ENCODE data around the gene BCL3. TPM values are rescaled to one million over a fixed set of nuclear protein-coding genes. Genes with fewer than 3 reads are reported as not detected.

The BCL3 gene
- total RNA-seq, 1 experiment from 2014 or later: 2.2 TPM

- no peak overlapping the region for H2AFZ ChIP-seq (ENCODE audit: low read length)
- no peaks in the 10 kb centered on the region for H3K79me1 ChIP-seq (ENCODE audit: insufficient read depth, low read depth, low read length, poor library complexity, severe bottlenecking)
- no peak overlapping the region for H3K18ac ChIP-seq (ENCODE audit: insufficient read length, low read depth, low read length)
- no peak overlapping the region for H2BK15ac ChIP-seq (ENCODE audit: low read depth, low read length)
- no peak overlapping the region for H3K9ac ChIP-seq (ENCODE audit: extremely low read depth, insufficient read length, low read length)
- no peak overlapping the region for H3K14ac ChIP-seq (ENCODE audit: insufficient read depth, low read length)
- Mint-ChIP-seq H3K36me3 (ENCODE audit: insufficient read depth in 1 of 3, low read depth in 3 of 3) (no peaks in the 10 kb centered on the region), H3K27ac (no peak overlapping the region), H3K4me3 (no peak overlapping the region), H3K4me1 (no peaks in the 10 kb centered on the region), H3K9me3 (peaks cover 0 to 3% of the 10 kb centered on the region in 2 experiments; a peak in 1 of 5 replicates), H3K27me3 (ENCODE audit: low read depth) (peaks cover 20% of the 10 kb centered on the region)
- WGBS (ENCODE audit: extremely low coverage, insufficient read length, low lambda C conversion rate): no CpG with 5 or more reads among the region's 5 CpGs
- H4K20me1 ChIP-seq (ENCODE audit: control insufficient read depth, insufficient read depth, insufficient read length): no peaks in the 10 kb centered on the region
- no peak overlapping the region for H4K5ac ChIP-seq (ENCODE audit: insufficient read length, low read depth, low read length)
- TF ChIP-seq CTCF (conservative IDR thresholded peaks at IDR 0.05): no peak
- H3K27me3 ChIP-seq (ENCODE audit: insufficient read depth, low read length): no peaks in the 10 kb centered on the region
- no peak overlapping the region for H2BK12ac ChIP-seq (ENCODE audit: insufficient read length, low read depth, low read length)
- no peak overlapping the region for H3K27ac ChIP-seq (ENCODE audit: insufficient read length, low read depth, low read length)
- DNase-seq: no peak
- H3K79me2 ChIP-seq (ENCODE audit: insufficient read depth, low read length): no peaks in the 10 kb centered on the region
- H3K23me2 ChIP-seq (ENCODE audit: insufficient read length, low read depth, low read length, poor library complexity, severe bottlenecking): no peaks in the 10 kb centered on the region
- no peak overlapping the region for H3K4me2 ChIP-seq (ENCODE audit: insufficient read depth, insufficient read length, low read length)
- no peak overlapping the region for H2BK5ac ChIP-seq (ENCODE audit: insufficient read length, low read length)
- no peak overlapping the region for H3K23ac ChIP-seq (ENCODE audit: insufficient read length, low read depth, low read length)
- H3K4ac ChIP-seq (ENCODE audit: low read depth, low read length): no peak overlapping the region
- H3T11ph ChIP-seq (ENCODE audit: low read length): no peak overlapping the region
- H2BK20ac ChIP-seq (ENCODE audit: low read depth, low read length, poor library complexity, severe bottlenecking): no peak overlapping the region
- no peak overlapping the region for H2BK120ac ChIP-seq (ENCODE audit: low read depth, low read length, poor library complexity, severe bottlenecking)
- H2AK5ac ChIP-seq (ENCODE audit: insufficient read length, low read length): no peak overlapping the region
- H3K4me1 ChIP-seq (ENCODE audit: insufficient read depth, low read length): no peaks in the 10 kb centered on the region
- H4K91ac ChIP-seq (ENCODE audit: insufficient read length, low read depth, low read length): no peak overlapping the region
- no peak overlapping the region for H4K8ac ChIP-seq (replicated peaks; ENCODE audit: insufficient read length, low read depth, low read length)
- H3K56ac ChIP-seq (ENCODE audit: insufficient read length, low read depth, low read length): no peak overlapping the region
- H3K9me3 ChIP-seq (ENCODE audit: control insufficient read depth, low read depth, low read length): no peaks in the 10 kb centered on the region
Observed at GRCh38 chr19:44731622-44732021, 16.9 kb upstream of the BCL3 start.

All from H9 (cell line).